HFFc6 (cell line): Measurements from ENCODE around the gene PLA2G6. TPM values are rescaled to one million over a fixed set of nuclear protein-coding genes. Genes with fewer than 3 reads are reported as not detected.
"Not testable (repeated sequence)": the region's sequence is repeated elsewhere in the genome, so short reads cannot be mapped to it uniquely, and the experiment has no call there.

ENCODE experiments used
- DNase-seq: peaks from one replicate; pipeline ENCODE4 v3.0.0-alpha.2; 2018
- H3K27ac Mint-ChIP-seq: 2 replicates; pipeline ENCODE4 v1.8.0; 2020; ENCODE audit warnings: mild to moderate bottlenecking, mixed read lengths
- H3K27me3 Mint-ChIP-seq: 2 replicates; pipeline ENCODE4 v1.8.0; 2021; ENCODE audit warnings: mild to moderate bottlenecking, moderate library complexity, mixed read lengths; ENCODE audit not compliant: insufficient read depth
- H3K36me3 Mint-ChIP-seq: 2 replicates; pipeline ENCODE4 v1.8.0; 2021; ENCODE audit warnings: low read depth, mixed read lengths
- H3K4me1 Mint-ChIP-seq: 2 replicates; pipeline ENCODE4 v1.8.0; 2020; ENCODE audit warnings: low read depth, mixed read lengths
- H3K4me3 Mint-ChIP-seq: 2 replicates; pipeline ENCODE4 v1.8.0; 2020; ENCODE audit warnings: mild to moderate bottlenecking, moderate library complexity, mixed read lengths
- H3K9me3 Mint-ChIP-seq: 2 replicates; pipeline ENCODE4 v1.8.0; 2020; ENCODE audit warnings: mild to moderate bottlenecking, mixed read lengths
- total RNA-seq, 6 experiments: library from RNA; stranded (reverse); fragmentation: NEBNext Ultra II Directional; extraction: Animal tissue kit (Norgen Biotek cat#: 25700); gene quantifications; 2 replicates in 1 of 6; 3 replicates in 5 of 6; pipeline ENCODE4 v1.2.3, GENCODE V29; 2021
- TF ChIP-seq, protein P1 (sequence below): fragments of 200-600 bp; sonication (generic); IDR thresholded peaks from 2 replicates; pipeline ENCODE4 v1.5.0; 2021; ENCODE audit warnings: antibody characterized with exemption, mild to moderate bottlenecking

Gene PLA2G6
- total RNA-seq, 6 experiments from 2014 or later = 4.1 to 6.6 (median 5.3) TPM

DNA sequence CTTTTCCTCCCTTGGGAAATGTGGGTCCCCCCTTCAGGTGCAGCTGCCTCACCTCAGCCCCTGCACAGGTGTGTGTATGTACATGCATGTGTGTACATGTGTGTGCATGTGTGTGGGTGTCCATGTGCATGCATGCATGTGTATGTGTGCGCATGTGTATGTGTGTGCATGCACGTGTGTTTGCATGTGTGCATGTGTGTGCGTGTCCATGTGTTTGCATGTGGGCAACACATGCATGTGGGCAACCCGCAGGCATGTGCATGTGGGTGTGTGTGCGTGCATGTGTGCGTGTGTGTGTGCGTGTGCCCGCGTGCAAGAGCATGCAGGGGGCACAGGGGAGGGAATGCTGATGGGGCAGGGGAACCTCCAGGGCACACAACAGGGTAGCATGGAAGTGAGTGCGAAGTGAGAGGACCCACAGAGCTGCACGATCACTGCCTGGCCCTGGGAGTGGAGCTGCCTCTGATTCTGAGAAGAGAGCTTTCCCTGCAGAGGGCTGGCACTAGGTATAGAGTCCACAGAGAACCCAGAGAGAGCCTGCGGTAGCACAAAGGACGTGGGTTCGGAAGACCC is 56.5 kb downstream of the PLA2G6 start:
- 0 out of 2 replicates have a peak, but pooled peaks cover 4% of the 10 kb centered on the region for H3K36me3 Mint-ChIP-seq
- H3K27ac Mint-ChIP-seq = no peak overlapping the region
- no peaks in the 10 kb centered on the region for H3K27me3 Mint-ChIP-seq
- no peak overlapping the region for H3K4me3 Mint-ChIP-seq
- DNase-seq = no peak
- peaks cover 6% of the 10 kb centered on the region for H3K4me1 Mint-ChIP-seq
- no peaks in the 10 kb centered on the region for H3K9me3 Mint-ChIP-seq
- TF ChIP-seq, protein P1, sequence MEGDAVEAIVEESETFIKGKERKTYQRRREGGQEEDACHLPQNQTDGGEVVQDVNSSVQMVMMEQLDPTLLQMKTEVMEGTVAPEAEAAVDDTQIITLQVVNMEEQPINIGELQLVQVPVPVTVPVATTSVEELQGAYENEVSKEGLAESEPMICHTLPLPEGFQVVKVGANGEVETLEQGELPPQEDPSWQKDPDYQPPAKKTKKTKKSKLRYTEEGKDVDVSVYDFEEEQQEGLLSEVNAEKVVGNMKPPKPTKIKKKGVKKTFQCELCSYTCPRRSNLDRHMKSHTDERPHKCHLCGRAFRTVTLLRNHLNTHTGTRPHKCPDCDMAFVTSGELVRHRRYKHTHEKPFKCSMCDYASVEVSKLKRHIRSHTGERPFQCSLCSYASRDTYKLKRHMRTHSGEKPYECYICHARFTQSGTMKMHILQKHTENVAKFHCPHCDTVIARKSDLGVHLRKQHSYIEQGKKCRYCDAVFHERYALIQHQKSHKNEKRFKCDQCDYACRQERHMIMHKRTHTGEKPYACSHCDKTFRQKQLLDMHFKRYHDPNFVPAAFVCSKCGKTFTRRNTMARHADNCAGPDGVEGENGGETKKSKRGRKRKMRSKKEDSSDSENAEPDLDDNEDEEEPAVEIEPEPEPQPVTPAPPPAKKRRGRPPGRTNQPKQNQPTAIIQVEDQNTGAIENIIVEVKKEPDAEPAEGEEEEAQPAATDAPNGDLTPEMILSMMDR = no peak

DNA sequence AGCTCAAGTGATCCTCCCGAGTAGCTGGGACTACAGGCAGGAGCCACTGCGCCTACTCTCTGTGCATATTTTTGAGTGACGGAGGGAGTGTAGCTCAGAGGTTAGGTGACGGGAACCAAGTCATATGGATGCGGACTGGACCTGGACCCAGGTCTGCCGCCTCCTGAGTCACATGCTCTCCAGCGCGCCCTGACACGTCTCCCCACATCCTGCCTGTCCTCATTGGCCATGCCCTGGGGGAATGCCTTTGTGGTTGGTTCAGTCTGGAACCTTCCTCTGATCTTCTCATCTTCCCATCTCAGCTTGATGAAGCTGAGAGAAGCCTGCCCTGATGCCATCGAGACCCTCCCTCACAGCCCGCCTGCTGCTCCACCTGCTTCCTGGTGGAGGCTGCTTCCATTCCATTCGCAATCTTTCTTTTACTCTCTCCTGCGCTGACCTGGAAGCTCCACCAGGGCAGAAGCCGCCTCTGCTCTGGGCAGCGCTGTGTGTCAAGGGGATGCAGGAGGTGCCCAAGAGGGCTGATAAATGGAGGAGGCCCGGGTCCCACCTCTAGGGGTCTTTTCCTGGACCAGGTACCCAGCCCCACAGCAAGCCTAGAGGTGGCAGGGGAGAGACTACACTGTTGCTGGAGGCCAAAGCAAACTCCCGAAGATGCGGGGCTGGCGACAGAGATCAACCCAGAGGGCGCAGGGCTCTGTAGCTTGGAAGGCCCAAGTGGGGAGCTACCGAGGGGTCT is 57.2 kb downstream of the PLA2G6 start:
- no peaks in the 10 kb centered on the region for H3K9me3 Mint-ChIP-seq
- H3K4me3 Mint-ChIP-seq = no peak overlapping the region
- no peak overlapping the region for H3K27ac Mint-ChIP-seq
- 0 out of 2 replicates have a peak, but pooled peaks cover 4% of the 10 kb centered on the region for H3K36me3 Mint-ChIP-seq
- peaks cover 3% of the 10 kb centered on the region; the same call in 1 of the 2 replicates for H3K27me3 Mint-ChIP-seq
- DNase-seq = no peak
- H3K4me1 Mint-ChIP-seq = peaks cover 6% of the 10 kb centered on the region
- TF ChIP-seq, protein P1 = 0 out of 2 replicates have a peak, but pooled peaks have one; percentile 24

DNA sequence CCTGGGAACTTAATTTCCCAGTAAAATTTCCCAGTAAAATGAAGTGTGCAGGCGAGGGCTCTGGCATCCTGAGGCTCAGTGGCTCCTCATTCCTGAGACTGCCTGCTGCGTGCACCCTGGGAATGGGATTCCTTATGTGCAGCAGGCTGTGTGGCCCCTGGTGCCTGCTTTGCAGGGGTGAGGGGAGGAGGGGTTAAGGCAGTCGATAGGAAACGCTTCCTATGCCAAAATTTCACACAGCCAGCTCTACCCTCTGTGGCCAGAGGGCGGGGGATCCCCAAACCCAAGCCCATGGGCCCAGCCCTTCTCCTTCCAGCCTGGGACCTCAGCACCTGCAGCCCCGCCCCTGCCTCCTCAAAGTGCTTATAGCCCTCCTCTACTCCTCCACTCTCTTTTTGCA is 59.0 kb downstream of the PLA2G6 start:
- Mint-ChIP-seq H3K4me3 (no peak overlapping the region), H3K27me3 (peaks cover 3% of the 10 kb centered on the region; the same call in 1 of the 2 replicates), H3K27ac (no peak overlapping the region), H3K9me3 (no peaks in the 10 kb centered on the region), H3K4me1 (peaks cover 6% of the 10 kb centered on the region), H3K36me3 (0 out of 2 replicates have a peak, but pooled peaks cover 4% of the 10 kb centered on the region)
- TF ChIP-seq, protein P1 = no peak
- no peak for DNase-seq

DNA sequence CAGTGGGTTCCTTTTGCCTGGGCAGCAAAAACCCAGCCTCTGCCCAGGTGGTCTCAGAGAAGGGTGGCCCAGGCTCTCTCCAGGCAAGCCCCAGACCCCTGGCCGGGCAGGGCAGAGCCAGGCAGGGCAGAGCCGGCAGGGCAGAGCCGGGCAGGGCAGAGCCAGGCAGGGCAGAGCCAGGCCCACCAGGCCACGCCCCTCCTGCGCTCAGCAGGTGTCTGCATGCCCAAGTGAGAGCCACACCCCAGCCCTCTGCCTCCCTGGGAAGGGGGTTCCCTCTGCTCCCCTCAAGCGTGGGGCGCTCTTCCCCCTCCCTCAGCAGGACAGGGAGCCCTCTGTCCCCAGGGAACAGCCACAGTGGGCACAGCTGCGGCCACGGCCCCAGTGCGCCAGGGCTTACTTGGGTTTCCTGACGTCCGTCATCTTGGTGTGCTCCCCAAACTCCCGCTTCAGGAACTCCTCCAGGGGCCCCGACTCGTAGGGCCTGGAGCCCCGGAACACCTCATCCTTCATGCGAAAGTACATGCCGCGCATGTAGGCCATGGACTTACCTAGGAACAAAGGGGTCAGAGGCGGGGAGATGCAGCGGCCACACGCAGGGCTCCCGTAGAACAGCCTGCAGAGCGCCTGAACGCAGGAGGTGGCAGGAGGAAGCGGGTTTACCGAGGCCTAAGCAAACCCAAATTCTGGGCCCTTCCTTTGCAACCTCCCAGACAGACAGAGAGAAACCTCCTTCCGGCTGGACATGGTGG is 61.1 kb downstream of the PLA2G6 start:
- H3K27ac Mint-ChIP-seq = no peak overlapping the region
- H3K4me3 Mint-ChIP-seq = no peak overlapping the region
- H3K36me3 Mint-ChIP-seq = 0 out of 2 replicates have a peak, but pooled peaks cover 4% of the 10 kb centered on the region
- peaks cover 3% of the 10 kb centered on the region; the same call in 1 of the 2 replicates for H3K27me3 Mint-ChIP-seq
- DNase-seq = no peak
- peaks cover 6% of the 10 kb centered on the region for H3K4me1 Mint-ChIP-seq
- TF ChIP-seq, protein P1 = no peak
- no peaks in the 10 kb centered on the region for H3K9me3 Mint-ChIP-seq

DNA sequence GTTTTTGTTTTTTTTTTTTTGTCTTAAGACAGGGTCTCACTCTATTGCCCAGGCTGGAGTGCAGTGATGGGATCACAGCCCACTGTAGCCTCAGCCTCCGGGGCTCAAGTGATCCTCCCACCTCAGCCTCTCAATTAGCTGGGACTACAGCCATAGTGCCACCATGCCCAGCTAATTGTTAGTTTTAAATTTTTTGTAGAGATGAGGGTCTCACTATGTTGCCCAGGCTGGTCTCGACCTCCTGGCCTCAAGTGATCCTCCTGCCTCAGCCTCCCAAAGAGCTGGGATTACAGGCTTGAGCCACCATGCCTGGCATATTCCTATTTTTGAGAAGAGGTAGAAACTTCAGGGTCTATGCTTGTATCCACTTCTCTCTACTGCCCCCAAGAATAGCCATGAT is 62.9 kb downstream of the PLA2G6 start:
- not testable (repeated sequence) for H3K27me3 Mint-ChIP-seq, H3K9me3 Mint-ChIP-seq, H3K4me3 Mint-ChIP-seq, H3K27ac Mint-ChIP-seq, H3K36me3 Mint-ChIP-seq, DNase-seq
- H3K4me1 Mint-ChIP-seq = peaks cover 10% of the 10 kb centered on the region
